Neural cell (in vitro differentiated cells): ENCODE results near the gene WNT7A.

ENCODE experiments used
- EP300 ChIP-seq: fragments of 450-650 bp; conservative IDR thresholded peaks from 2 replicates; pipeline ENCODE4 v1.6.1; 2014; ENCODE audit warnings: antibody characterized with exemption, mild to moderate bottlenecking, moderate library complexity; ENCODE audit not compliant: poor library complexity, severe bottlenecking
- EZH2 ChIP-seq: fragments of 200-600, 300-800 bp; shearing (Covaris generic), sonication (generic); IDR thresholded peaks from 2 replicates; pipeline ENCODE4 v1.6.1; 2014; ENCODE audit warnings: antibody characterized with exemption, low read length, borderline replicate concordance, mild to moderate bottlenecking; ENCODE audit not compliant: insufficient read depth, poor library complexity, severe bottlenecking
- MXI1 ChIP-seq: fragments of 450-650 bp; conservative IDR thresholded peaks from 2 replicates; pipeline ENCODE4 v1.6.1; 2014; ENCODE audit warnings: antibody characterized with exemption, mild to moderate bottlenecking; ENCODE audit not compliant: poor library complexity, severe bottlenecking
- POLR2AphosphoS5 ChIP-seq: IDR thresholded peaks from 2 replicates; pipeline ENCODE4 v1.6.1; 2012
- RAD21 ChIP-seq: fragments of 450-650 bp; conservative IDR thresholded peaks from 2 replicates; pipeline ENCODE4 v1.6.1; 2014; ENCODE audit warnings: antibody characterized with exemption, mild to moderate bottlenecking, moderate library complexity
- TAF1 ChIP-seq: IDR thresholded peaks from 2 replicates; pipeline ENCODE4 v1.6.1; 2012; ENCODE audit warnings: low read depth
- TF ChIP-seq, protein P1 (sequence below): fragments of 450-650 bp; IDR thresholded peaks from 2 replicates; pipeline ENCODE4 v1.5.1; 2014; ENCODE audit warnings: antibody characterized with exemption, mild to moderate bottlenecking, moderate library complexity; ENCODE audit not compliant: poor library complexity, severe bottlenecking
- TF ChIP-seq, protein P2 (sequence below): IDR thresholded peaks from 2 replicates; pipeline ENCODE4 v1.6.1; 2012; ENCODE audit warnings: borderline replicate concordance

DNA sequence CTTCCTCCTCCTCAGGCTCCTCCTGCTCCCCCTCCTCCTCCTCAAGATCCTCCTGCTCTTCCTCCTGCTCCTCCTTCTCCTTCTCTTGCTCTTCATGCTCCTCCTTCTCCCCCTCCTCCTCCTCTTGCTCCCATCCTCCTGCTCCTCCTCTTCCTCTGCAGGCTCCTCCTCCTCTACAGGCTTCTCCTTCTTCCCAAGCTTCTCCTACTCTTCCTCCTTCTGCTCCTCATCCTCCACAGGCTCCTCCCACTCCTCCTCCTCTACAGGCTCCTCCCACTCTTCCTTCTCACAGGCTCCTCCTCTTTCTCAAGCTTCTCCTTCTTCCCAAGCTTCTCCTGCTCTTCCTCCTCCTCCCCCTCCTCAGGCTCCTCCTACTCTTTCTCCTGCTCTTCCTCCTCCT lies 47.7 kb downstream of the WNT7A start:
- TF ChIP-seq EP300 (no peak), EZH2 (no peak), POLR2AphosphoS5 (no peak), RAD21 (no peak), TAF1 (no peak), MXI1 (no peak)
- TF ChIP-seq, protein P1, sequence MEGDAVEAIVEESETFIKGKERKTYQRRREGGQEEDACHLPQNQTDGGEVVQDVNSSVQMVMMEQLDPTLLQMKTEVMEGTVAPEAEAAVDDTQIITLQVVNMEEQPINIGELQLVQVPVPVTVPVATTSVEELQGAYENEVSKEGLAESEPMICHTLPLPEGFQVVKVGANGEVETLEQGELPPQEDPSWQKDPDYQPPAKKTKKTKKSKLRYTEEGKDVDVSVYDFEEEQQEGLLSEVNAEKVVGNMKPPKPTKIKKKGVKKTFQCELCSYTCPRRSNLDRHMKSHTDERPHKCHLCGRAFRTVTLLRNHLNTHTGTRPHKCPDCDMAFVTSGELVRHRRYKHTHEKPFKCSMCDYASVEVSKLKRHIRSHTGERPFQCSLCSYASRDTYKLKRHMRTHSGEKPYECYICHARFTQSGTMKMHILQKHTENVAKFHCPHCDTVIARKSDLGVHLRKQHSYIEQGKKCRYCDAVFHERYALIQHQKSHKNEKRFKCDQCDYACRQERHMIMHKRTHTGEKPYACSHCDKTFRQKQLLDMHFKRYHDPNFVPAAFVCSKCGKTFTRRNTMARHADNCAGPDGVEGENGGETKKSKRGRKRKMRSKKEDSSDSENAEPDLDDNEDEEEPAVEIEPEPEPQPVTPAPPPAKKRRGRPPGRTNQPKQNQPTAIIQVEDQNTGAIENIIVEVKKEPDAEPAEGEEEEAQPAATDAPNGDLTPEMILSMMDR = no peak
- TF ChIP-seq, protein P2, sequence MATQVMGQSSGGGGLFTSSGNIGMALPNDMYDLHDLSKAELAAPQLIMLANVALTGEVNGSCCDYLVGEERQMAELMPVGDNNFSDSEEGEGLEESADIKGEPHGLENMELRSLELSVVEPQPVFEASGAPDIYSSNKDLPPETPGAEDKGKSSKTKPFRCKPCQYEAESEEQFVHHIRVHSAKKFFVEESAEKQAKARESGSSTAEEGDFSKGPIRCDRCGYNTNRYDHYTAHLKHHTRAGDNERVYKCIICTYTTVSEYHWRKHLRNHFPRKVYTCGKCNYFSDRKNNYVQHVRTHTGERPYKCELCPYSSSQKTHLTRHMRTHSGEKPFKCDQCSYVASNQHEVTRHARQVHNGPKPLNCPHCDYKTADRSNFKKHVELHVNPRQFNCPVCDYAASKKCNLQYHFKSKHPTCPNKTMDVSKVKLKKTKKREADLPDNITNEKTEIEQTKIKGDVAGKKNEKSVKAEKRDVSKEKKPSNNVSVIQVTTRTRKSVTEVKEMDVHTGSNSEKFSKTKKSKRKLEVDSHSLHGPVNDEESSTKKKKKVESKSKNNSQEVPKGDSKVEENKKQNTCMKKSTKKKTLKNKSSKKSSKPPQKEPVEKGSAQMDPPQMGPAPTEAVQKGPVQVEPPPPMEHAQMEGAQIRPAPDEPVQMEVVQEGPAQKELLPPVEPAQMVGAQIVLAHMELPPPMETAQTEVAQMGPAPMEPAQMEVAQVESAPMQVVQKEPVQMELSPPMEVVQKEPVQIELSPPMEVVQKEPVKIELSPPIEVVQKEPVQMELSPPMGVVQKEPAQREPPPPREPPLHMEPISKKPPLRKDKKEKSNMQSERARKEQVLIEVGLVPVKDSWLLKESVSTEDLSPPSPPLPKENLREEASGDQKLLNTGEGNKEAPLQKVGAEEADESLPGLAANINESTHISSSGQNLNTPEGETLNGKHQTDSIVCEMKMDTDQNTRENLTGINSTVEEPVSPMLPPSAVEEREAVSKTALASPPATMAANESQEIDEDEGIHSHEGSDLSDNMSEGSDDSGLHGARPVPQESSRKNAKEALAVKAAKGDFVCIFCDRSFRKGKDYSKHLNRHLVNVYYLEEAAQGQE = no peak
